PC-3 (cell line): ENCODE results near the gene FRRS1L.
"Not testable (repeated sequence)": the region's sequence is repeated elsewhere in the genome, so short reads cannot be mapped to it uniquely, and the experiment has no call there.

ENCODE experiments used
- CTCF ChIP-seq: fragments of 300-600 bp; sonication (generic); conservative IDR thresholded peaks from 2 replicates; pipeline ENCODE4 v1.5.1; 2017; ENCODE audit warnings: antibody characterized with exemption, low read depth, mild to moderate bottlenecking, low read length
- EZH2 ChIP-seq: fragments of 300-600 bp; sonication (generic); IDR thresholded peaks from one replicate; pipeline ENCODE4 v1.6.1; 2017; ENCODE audit warnings: antibody characterized with exemption, mild to moderate bottlenecking, low read length; ENCODE audit not compliant: unreplicated experiment

GRCh38 chr9:109126671-109127070, 40.4 kb downstream of the FRRS1L start:
- TF ChIP-seq CTCF, EZH2: not testable (repeated sequence)
